Measurements from ENCODE around the gene EZR. TPM values are rescaled to one million over a fixed set of nuclear protein-coding genes. Genes with fewer than 3 reads are reported as not detected.
"Not testable (repeated sequence)": the region's sequence is repeated elsewhere in the genome, so short reads cannot be mapped to it uniquely, and the experiment has no call there.

Gene EZR
- total RNA-seq, 4 donors from 2014 or later = 60.9 to 480 (median 251) TPM

DNA sequence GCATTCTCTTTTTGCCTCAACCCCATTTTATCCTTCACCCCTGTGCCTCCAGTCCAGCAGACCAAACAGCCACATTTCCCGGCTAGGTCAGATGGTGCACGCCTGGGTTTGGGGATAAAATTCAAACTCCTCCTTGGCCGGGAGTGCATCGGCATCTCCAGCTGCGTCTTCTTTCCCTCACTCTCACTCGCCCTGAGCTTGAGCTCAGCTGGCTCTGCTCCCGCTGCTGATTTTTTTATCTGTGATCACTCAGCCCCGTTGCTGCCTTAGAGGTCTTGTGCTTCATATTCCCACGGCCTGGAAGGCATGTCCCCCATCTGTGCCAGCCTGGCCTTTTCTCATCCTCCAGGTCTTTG lies 6.8 kb upstream of the EZR start:
- peak; percentile 74 for ATAC-seq (ENCODE audit: low FRiP score)
- no peak for DNase-seq (ENCODE audit: low spot score)
- no peak for TF ChIP-seq CTCF (IDR thresholded peaks at IDR 0.05)

GRCh38 chr6:158825038-158825950 lies 6.1 kb upstream of the EZR start:
- DNase-seq (ENCODE audit: low spot score) (no peak), ATAC-seq (ENCODE audit: low FRiP score) (no peak)
- TF ChIP-seq CTCF (IDR thresholded peaks at IDR 0.05) = no peak

DNA sequence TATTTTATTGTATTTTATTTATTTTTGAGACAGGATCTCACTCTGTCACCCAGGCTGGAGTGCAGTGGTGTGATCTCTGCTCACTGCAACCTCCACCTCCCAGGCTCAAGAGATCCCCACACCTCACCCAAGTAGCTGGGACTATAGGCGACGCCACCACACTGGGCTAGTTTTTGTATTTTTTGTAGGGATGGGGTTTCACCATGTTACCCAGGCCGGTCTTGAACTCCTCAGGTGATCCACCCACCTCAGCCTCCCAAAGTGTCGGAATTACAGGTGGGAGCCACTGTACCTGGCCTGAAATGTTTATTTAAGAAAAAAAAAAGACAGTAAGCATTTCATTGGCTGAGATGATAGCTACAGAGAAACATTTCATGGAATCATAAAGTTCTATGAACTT lies 4.4 kb upstream of the EZR start:
- not testable (repeated sequence) for ATAC-seq (ENCODE audit: low FRiP score)

GRCh38 chr6:158819977-158820622 lies 932 bp upstream of the EZR start:
- ATAC-seq (ENCODE audit: low FRiP score) = no peak

More for the DNA sequence above, 4.4 kb upstream of the EZR start:
- not testable (repeated sequence) for DNase-seq (ENCODE audit: low spot score)

DNA sequence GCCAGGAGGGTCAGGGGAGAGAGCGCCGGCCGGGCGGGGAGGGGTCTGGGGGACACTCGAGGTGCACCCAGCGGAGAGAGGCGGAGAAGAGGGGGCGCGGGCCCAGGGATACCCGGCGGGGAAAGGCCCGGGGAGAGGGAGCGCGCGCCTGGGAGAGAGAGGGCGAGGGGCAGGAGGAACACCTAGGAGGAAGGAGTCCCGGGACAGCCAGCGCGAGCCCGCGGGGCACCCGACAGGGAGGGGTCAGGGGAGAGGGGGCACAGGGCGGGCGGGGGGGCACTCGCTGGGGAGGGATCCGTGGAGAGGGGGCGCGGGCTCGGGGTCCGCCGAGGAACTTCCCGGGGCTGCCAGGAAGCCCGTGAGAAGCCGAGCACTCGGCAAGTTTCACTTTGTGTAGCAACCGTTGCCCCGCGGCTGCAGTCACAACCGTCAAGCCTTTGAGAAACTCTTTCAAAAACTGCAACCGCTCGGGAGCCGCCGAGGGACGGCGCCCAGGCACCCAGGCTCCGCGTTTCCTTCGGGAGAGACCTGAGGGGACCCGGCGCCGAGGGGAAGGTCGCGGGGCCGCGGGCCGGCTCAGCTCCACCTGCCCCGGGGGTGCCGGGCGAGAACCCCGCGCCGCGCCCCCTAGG lies 471 bp downstream of the EZR start:
- peak; percentile 26 for ATAC-seq (ENCODE audit: low FRiP score)
- DNase-seq (ENCODE audit: low spot score) = no peak
- TF ChIP-seq CTCF (IDR thresholded peaks at IDR 0.05) = no peak

More at GRCh38 chr6:158819977-158820622, 932 bp upstream of the EZR start:
- TF ChIP-seq CTCF (IDR thresholded peaks at IDR 0.05) = no peak
- DNase-seq (ENCODE audit: low spot score) = no peak

DNA sequence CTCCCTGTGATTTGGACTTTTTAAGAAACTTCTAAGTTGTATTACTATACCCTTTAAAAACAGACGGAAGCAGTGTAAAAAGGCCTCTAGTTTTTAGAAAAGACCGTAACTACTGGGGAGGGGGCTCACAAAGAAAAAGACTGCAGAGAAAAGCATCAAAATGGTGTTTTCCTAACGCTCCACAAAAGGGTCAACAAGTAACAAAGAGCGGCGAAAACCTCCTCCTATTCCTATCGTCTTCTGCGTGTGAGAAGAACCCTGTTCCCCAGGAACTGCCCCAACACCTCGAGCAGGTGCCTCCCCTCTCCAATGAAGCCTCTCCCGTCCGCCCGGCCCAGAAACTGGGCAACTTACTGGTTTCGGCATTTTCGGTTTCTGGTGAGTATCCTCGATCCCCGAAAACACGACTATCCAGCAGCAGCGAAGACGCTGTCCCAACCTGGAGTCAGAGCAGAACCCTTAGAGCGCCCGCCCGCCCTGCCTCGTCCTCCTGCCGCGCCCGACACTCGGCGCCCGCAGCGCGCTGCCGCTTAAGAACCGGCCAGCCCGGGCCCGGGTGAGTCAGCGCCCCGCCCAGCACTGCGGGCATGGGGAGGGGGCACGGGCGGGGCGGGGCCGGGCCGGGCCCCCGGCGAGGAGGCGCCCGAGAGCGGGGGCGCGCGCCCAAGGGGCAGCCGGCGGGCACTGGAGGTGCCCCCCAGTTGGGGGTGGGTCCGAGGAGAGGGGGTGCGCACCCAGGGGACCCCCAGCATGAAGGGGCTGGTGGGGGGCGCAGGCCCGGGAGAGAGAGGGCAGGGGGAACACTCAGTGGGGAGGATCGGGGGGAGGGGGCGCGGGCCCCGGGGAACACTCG lies 1.2 kb downstream of the EZR start:
- no peak for TF ChIP-seq CTCF (IDR thresholded peaks at IDR 0.05)
- peak; percentile 69 for ATAC-seq (ENCODE audit: low FRiP score)
- DNase-seq (ENCODE audit: low spot score) = no peak
